Astrocyte (in vitro differentiated cells and primary cell): Measurements from ENCODE around the gene SETD4. TPM values are rescaled to one million over a fixed set of nuclear protein-coding genes. Genes with fewer than 3 reads are reported as not detected.

Experiments used
- DNase-seq: peaks from one replicate; pipeline ENCODE4 v3.0.0-alpha.2; 2010; ENCODE audit warnings: low read depth
- FAIRE-seq: peaks from 2 replicates; lab custom pipeline; 2011; peaks lifted over from hg19 to GRCh38; lab: Jason Lieb, UNC
- H2AFZ ChIP-seq: 2 replicates; pipeline ENCODE4 v1.6.0; 2012; ENCODE audit warnings: low read depth, low read length, inconsistent platforms
- H3K27ac ChIP-seq: 2 replicates; pipeline ENCODE4 v1.5.1; 2011; ENCODE audit warnings: low read depth, low read length, inconsistent platforms
- H3K27me3 ChIP-seq: 2 replicates; pipeline ENCODE4 v1.6.0; 2011; ENCODE audit warnings: low read length, inconsistent platforms; ENCODE audit not compliant: insufficient read depth
- H3K36me3 ChIP-seq: 2 replicates; pipeline ENCODE4 v1.5.1; 2011; ENCODE audit warnings: low read length, inconsistent platforms; ENCODE audit not compliant: insufficient read depth
- H3K4me1 ChIP-seq: 2 replicates; pipeline ENCODE4 v1.5.1; 2011; ENCODE audit warnings: low read length, inconsistent platforms; ENCODE audit not compliant: insufficient read depth
- H3K4me2 ChIP-seq: 2 replicates; pipeline ENCODE4 v1.6.0; 2012; ENCODE audit warnings: low read length, inconsistent platforms
- H3K4me3 ChIP-seq: 2 replicates; pipeline ENCODE4 v1.5.1; 2011; ENCODE audit warnings: low read depth, mild to moderate bottlenecking, low read length, inconsistent platforms; ENCODE audit not compliant: insufficient read depth
- H3K79me2 ChIP-seq: 2 replicates; pipeline ENCODE4 v1.6.0; 2012; ENCODE audit warnings: mild to moderate bottlenecking, low read length, inconsistent platforms; ENCODE audit not compliant: insufficient read depth
- H3K9ac ChIP-seq: 2 replicates; pipeline ENCODE4 v1.6.0; 2012; ENCODE audit warnings: mild to moderate bottlenecking, low read length, inconsistent platforms
- H3K9me3 ChIP-seq: 2 replicates; pipeline ENCODE4 v1.5.1; 2012; ENCODE audit warnings: low read depth, mild to moderate bottlenecking, low read length, inconsistent platforms; ENCODE audit not compliant: insufficient read depth
- H4K20me1 ChIP-seq: 2 replicates; pipeline ENCODE4 v1.6.0; 2012; ENCODE audit warnings: low read length, inconsistent platforms; ENCODE audit not compliant: insufficient read depth
- H3K27ac Mint-ChIP-seq: one replicate; pipeline ENCODE4 v1.8.0; 2021; ENCODE audit warnings: mild to moderate bottlenecking, mixed read lengths; ENCODE audit not compliant: unreplicated experiment
- H3K27me3 Mint-ChIP-seq: one replicate; pipeline ENCODE4 v1.8.0; 2021; ENCODE audit warnings: low read depth, mixed read lengths; ENCODE audit not compliant: unreplicated experiment
- H3K36me3 Mint-ChIP-seq: one replicate; pipeline ENCODE4 v1.8.0; 2021; ENCODE audit warnings: low read depth, mixed read lengths; ENCODE audit not compliant: unreplicated experiment
- H3K4me1 Mint-ChIP-seq: one replicate; pipeline ENCODE4 v1.8.0; 2021; ENCODE audit warnings: low read depth, mixed read lengths; ENCODE audit not compliant: unreplicated experiment
- H3K4me3 Mint-ChIP-seq: one replicate; pipeline ENCODE4 v1.8.0; 2021; ENCODE audit warnings: mild to moderate bottlenecking, moderate library complexity, mixed read lengths; ENCODE audit not compliant: unreplicated experiment
- H3K9me3 Mint-ChIP-seq: one replicate; pipeline ENCODE4 v1.8.0; 2021; ENCODE audit warnings: mild to moderate bottlenecking, mixed read lengths; ENCODE audit not compliant: unreplicated experiment
- EZH2 ChIP-seq: IDR thresholded peaks from 2 replicates; pipeline ENCODE4 v1.6.1; 2012; ENCODE audit warnings: mild to moderate bottlenecking, low read length, inconsistent platforms; ENCODE audit not compliant: insufficient read depth
- total RNA-seq: library from RNA; stranded (reverse); gene quantifications from 2 replicates; pipeline ENCODE4 v1.2.1, GENCODE V29; 2021
- TF ChIP-seq, protein P1 (sequence below): IDR thresholded peaks from 2 replicates; pipeline ENCODE4 v1.5.1; 2011; ENCODE audit warnings: low read depth, mild to moderate bottlenecking, inconsistent platforms, low read length, moderate library complexity; ENCODE audit not compliant: insufficient read depth

SETD4 gene
- total RNA-seq, 1 donor from 2014 or later: 14.8 TPM

DNA sequence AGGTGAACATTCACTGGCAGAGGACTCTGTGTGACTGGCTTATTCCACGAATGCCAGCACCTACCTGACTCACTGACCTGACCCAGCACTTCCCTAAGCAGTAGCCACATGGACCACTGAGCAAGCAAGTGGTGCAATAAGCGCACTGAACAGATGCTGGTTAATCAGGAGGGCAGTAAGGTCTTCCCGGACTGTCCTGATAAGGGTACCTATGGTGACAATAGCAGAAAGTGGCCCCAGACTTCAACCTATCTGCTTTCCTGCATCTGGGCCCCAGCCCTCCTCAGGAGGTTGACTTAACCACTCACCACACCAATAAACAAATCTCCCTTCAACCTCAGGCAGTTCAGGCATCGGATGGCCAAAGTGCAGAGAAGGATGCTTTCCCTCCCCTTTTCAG lies 65.7 kb downstream of the SETD4 start:
- DNase-seq (no peak), FAIRE-seq (no peak)
- no peaks in the 10 kb centered on the region for H3K4me1 Mint-ChIP-seq
- H3K4me2 ChIP-seq: no peak overlapping the region
- no peaks in the 10 kb centered on the region for H4K20me1 ChIP-seq
- no peaks in the 10 kb centered on the region for H3K36me3 ChIP-seq
- no peak overlapping the region for H2AFZ ChIP-seq
- no peaks in the 10 kb centered on the region for H3K9me3 ChIP-seq
- no peak overlapping the region for H3K27ac Mint-ChIP-seq
- H3K9ac ChIP-seq: no peak overlapping the region
- peaks cover 2% of the 10 kb centered on the region for H3K36me3 Mint-ChIP-seq
- peaks cover 1% of the 10 kb centered on the region for H3K9me3 Mint-ChIP-seq
- H3K27ac ChIP-seq: no peak overlapping the region
- no peaks in the 10 kb centered on the region for H3K4me1 ChIP-seq
- no peaks in the 10 kb centered on the region for H3K79me2 ChIP-seq
- TF ChIP-seq, protein P1, sequence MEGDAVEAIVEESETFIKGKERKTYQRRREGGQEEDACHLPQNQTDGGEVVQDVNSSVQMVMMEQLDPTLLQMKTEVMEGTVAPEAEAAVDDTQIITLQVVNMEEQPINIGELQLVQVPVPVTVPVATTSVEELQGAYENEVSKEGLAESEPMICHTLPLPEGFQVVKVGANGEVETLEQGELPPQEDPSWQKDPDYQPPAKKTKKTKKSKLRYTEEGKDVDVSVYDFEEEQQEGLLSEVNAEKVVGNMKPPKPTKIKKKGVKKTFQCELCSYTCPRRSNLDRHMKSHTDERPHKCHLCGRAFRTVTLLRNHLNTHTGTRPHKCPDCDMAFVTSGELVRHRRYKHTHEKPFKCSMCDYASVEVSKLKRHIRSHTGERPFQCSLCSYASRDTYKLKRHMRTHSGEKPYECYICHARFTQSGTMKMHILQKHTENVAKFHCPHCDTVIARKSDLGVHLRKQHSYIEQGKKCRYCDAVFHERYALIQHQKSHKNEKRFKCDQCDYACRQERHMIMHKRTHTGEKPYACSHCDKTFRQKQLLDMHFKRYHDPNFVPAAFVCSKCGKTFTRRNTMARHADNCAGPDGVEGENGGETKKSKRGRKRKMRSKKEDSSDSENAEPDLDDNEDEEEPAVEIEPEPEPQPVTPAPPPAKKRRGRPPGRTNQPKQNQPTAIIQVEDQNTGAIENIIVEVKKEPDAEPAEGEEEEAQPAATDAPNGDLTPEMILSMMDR: no peak
- no peak for TF ChIP-seq EZH2
- no peak overlapping the region for H3K4me3 Mint-ChIP-seq
- H3K27me3 ChIP-seq: peaks cover 30% of the 10 kb centered on the region
- no peak overlapping the region for H3K4me3 ChIP-seq
- peaks cover 44% of the 10 kb centered on the region for H3K27me3 Mint-ChIP-seq

DNA sequence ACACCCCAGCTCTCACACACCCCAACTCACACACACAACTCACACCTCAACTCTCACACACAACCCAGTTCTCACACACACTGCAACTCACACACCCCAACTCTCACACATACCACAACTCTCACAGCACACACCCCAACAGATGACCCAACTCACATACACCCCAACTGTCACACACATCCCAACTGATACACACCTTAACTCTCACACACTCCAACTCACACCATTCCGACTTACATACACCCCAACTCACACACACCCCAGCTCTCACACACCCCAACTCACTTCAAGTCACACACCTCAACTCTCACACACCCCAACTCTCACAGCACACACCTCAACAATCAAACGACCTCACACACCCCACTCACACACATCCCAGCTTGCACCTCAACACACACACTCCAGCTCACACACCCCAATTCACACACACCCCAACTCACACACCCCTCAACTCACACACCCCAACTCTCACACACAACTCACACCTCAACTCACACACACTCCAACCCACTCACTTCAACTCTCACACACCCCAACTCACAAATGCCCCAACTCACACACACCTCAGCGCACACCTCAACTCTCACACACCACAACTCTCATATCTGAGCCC lies 66.3 kb downstream of the SETD4 start:
- peaks cover 40% of the 10 kb centered on the region for H3K27me3 Mint-ChIP-seq
- H3K27ac Mint-ChIP-seq: no peak overlapping the region
- H3K4me1 Mint-ChIP-seq: no peaks in the 10 kb centered on the region
- Histone ChIP-seq H3K27ac (no peak overlapping the region), H3K4me1 (no peaks in the 10 kb centered on the region), H3K36me3 (no peaks in the 10 kb centered on the region), H3K4me3 (no peak overlapping the region), H3K79me2 (no peaks in the 10 kb centered on the region), H3K9ac (no peak overlapping the region), H3K9me3 (no peaks in the 10 kb centered on the region), H2AFZ (no peak overlapping the region), H3K27me3 (peaks cover 32% of the 10 kb centered on the region), H3K4me2 (no peak overlapping the region), H4K20me1 (no peaks in the 10 kb centered on the region)
- FAIRE-seq (no peak), DNase-seq (no peak)
- H3K9me3 Mint-ChIP-seq: no peaks in the 10 kb centered on the region
- TF ChIP-seq, protein P1: no peak
- no peak for TF ChIP-seq EZH2
- no peak overlapping the region for H3K4me3 Mint-ChIP-seq
- peaks cover 2% of the 10 kb centered on the region for H3K36me3 Mint-ChIP-seq

DNA sequence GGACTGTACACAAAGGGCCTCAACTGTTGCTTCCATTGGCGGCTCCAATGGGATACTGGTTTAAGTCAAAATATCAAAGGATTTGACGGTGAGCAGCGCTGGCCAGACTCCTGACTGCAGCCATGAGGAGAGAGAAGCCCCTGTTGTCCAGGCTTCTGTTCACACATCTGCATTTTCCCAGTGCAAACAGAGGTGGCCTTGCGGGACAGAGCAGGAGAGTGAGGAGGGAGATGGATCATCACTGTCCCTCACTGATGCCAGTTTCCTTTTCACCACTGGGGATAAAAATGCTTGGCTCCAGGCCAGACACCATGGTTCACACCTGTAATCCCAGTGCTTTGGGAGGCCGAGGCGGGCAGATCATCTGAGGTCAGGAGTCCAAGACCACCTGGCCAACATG lies 69.2 kb downstream of the SETD4 start:
- no peak for TF ChIP-seq EZH2
- TF ChIP-seq, protein P1: no peak
- Histone ChIP-seq H3K4me1 (no peaks in the 10 kb centered on the region), H3K9me3 (no peaks in the 10 kb centered on the region), H3K27me3 (peaks cover 29% of the 10 kb centered on the region), H3K79me2 (no peaks in the 10 kb centered on the region), H2AFZ (no peak overlapping the region), H3K27ac (no peak overlapping the region), H3K4me3 (no peak overlapping the region), H3K4me2 (no peak overlapping the region), H3K36me3 (no peaks in the 10 kb centered on the region), H4K20me1 (no peaks in the 10 kb centered on the region), H3K9ac (no peak overlapping the region)
- FAIRE-seq: no peak
- no peak for DNase-seq
- peaks cover 21% of the 10 kb centered on the region for H3K27me3 Mint-ChIP-seq
- no peak overlapping the region for H3K4me3 Mint-ChIP-seq
- no peaks in the 10 kb centered on the region for H3K9me3 Mint-ChIP-seq
- no peak overlapping the region for H3K27ac Mint-ChIP-seq
- H3K36me3 Mint-ChIP-seq: peaks cover 2% of the 10 kb centered on the region
- H3K4me1 Mint-ChIP-seq: no peaks in the 10 kb centered on the region
